ENCODE results near the gene NUB1.

Gene NUB1

DNA sequence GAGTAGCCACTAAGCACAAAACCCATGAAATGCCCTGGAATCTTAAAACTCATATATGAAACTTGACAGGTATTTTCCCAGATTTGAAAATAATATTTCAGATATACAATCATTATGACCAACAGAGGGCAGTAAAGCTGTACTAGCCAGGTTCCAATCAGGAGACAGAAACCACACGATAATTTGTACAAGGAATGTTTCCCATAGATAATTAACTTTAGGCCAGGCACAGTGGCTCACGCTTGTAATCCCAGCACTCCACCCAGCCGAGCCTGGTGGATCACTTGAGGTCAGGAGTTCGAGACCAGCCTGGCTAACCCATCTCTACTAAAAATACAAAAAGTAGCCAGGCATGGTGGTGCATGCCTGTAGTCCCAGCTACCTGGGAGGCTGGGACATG is 31.0 kb upstream of the NUB1 start:
- Histone ChIP-seq H3K27me3 (ENCODE audit: insufficient read depth, low read length) (no peaks in the 10 kb centered on the region), H4K20me1 (ENCODE audit: insufficient read depth, low read length) (no peaks in the 10 kb centered on the region), H3K9ac (ENCODE audit: low read length) (no peak overlapping the region), H3K4me2 (ENCODE audit: low read length) (no peak overlapping the region), H2AFZ (ENCODE audit: low read length) (no peak overlapping the region), H3K4me3 (ENCODE audit: low read depth, low read length, poor library complexity, severe bottlenecking) (no peak overlapping the region), H3K4me1 (ENCODE audit: insufficient read depth, low read length, severe bottlenecking) (peaks cover 4% of the 10 kb centered on the region), H3K9me2 (ENCODE audit: low read depth, low read length) (no peaks in the 10 kb centered on the region), H3K9me3 (ENCODE audit: low read length) (peaks cover 6% of the 10 kb centered on the region; the same call in 1 of the 2 replicates), H3K79me2 (ENCODE audit: insufficient read depth, low read length) (no peaks in the 10 kb centered on the region), H3K36me3 (ENCODE audit: insufficient read depth, low read length) (no peaks in the 10 kb centered on the region), H3F3A (ENCODE audit: insufficient read depth, low read length) (peaks cover 2% of the 10 kb centered on the region), H3K27ac (ENCODE audit: low read depth, low read length, poor library complexity, severe bottlenecking) (no peak overlapping the region)
- no peak for TF ChIP-seq EZH2 (IDR thresholded peaks at IDR 0.05; ENCODE audit: borderline replicate concordance, low read length)
- TF ChIP-seq, protein P1, sequence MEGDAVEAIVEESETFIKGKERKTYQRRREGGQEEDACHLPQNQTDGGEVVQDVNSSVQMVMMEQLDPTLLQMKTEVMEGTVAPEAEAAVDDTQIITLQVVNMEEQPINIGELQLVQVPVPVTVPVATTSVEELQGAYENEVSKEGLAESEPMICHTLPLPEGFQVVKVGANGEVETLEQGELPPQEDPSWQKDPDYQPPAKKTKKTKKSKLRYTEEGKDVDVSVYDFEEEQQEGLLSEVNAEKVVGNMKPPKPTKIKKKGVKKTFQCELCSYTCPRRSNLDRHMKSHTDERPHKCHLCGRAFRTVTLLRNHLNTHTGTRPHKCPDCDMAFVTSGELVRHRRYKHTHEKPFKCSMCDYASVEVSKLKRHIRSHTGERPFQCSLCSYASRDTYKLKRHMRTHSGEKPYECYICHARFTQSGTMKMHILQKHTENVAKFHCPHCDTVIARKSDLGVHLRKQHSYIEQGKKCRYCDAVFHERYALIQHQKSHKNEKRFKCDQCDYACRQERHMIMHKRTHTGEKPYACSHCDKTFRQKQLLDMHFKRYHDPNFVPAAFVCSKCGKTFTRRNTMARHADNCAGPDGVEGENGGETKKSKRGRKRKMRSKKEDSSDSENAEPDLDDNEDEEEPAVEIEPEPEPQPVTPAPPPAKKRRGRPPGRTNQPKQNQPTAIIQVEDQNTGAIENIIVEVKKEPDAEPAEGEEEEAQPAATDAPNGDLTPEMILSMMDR (IDR thresholded peaks at IDR 0.05; ENCODE audit: low read length): peak; percentile 57

DNA sequence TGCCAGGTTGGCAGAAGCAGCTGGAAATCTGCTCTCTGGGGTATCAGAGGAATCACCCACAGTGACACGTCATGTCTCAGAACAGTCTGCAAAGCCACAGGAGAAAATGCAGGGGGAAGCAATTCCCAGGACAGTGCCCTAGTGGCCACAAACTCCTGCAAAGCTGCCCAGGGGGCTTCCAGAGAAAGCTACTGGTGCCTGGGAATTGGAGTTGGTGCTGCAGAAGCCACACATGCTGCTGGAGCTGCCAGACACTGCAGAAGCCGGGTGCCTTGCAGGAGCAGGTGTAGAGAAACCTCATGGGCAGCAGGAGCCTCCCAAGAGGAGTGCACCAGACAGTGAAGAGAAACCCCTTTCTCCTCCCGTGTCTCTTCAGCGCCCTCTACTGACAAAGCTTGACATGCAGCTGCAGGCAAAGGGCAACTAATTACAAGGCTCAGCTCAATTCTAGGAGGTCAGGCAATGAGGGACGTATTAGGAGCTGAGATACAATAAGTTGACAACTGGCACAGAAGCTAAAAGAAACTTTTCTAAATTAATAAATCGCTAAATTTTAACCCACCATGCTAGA is 30.2 kb upstream of the NUB1 start:
- Histone ChIP-seq H3F3A (ENCODE audit: insufficient read depth, low read length) (peaks cover 5% of the 10 kb centered on the region), H3K4me2 (ENCODE audit: low read length) (no peak overlapping the region), H3K4me3 (ENCODE audit: low read depth, low read length, poor library complexity, severe bottlenecking) (no peak overlapping the region), H4K20me1 (ENCODE audit: insufficient read depth, low read length) (no peaks in the 10 kb centered on the region), H3K79me2 (ENCODE audit: insufficient read depth, low read length) (no peaks in the 10 kb centered on the region), H3K27ac (ENCODE audit: low read depth, low read length, poor library complexity, severe bottlenecking) (no peak overlapping the region), H3K9ac (ENCODE audit: low read length) (no peak overlapping the region), H3K9me3 (ENCODE audit: low read length) (peaks cover 6% of the 10 kb centered on the region; the same call in 1 of the 2 replicates), H3K4me1 (ENCODE audit: insufficient read depth, low read length, severe bottlenecking) (peaks cover 6% of the 10 kb centered on the region), H3K27me3 (ENCODE audit: insufficient read depth, low read length) (no peaks in the 10 kb centered on the region), H2AFZ (ENCODE audit: low read length) (no peak overlapping the region), H3K36me3 (ENCODE audit: insufficient read depth, low read length) (no peaks in the 10 kb centered on the region), H3K9me2 (ENCODE audit: low read depth, low read length) (no peaks in the 10 kb centered on the region)
- TF ChIP-seq, protein P1 (IDR thresholded peaks at IDR 0.05; ENCODE audit: low read length): peak; percentile 45
- no peak for TF ChIP-seq EZH2 (IDR thresholded peaks at IDR 0.05; ENCODE audit: borderline replicate concordance, low read length)

DNA sequence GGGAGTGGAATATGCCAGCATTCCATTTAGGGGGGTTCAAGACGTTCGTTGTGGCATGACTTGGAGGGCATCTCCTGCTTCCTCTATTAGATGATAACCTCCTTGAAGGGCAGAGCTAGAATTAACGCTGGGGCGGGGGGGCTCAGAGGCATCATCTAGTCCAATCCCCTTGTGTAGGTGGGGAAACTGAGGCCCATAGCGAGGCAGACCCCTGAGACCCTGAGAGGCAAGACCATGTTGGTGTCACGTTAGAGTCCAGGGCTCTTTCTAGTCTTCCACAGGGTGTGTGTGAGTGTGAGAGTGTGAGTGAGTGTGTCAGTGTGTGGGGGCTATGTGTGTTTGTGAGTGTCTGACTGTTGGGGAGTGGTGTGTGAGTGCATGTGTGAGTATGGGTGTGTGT is 29.3 kb upstream of the NUB1 start:
- Histone ChIP-seq H3K4me2 (ENCODE audit: low read length) (no peak overlapping the region), H3K4me1 (ENCODE audit: insufficient read depth, low read length, severe bottlenecking) (peaks cover 6% of the 10 kb centered on the region), H3K9ac (ENCODE audit: low read length) (no peak overlapping the region), H3K27me3 (ENCODE audit: insufficient read depth, low read length) (no peaks in the 10 kb centered on the region; the same call in 1 of the 2 replicates), H3K9me3 (ENCODE audit: low read length) (peaks cover 6% of the 10 kb centered on the region; the same call in 1 of the 2 replicates), H3K36me3 (ENCODE audit: insufficient read depth, low read length) (no peaks in the 10 kb centered on the region), H3K9me2 (ENCODE audit: low read depth, low read length) (no peaks in the 10 kb centered on the region), H3K79me2 (ENCODE audit: insufficient read depth, low read length) (no peaks in the 10 kb centered on the region), H3F3A (ENCODE audit: insufficient read depth, low read length) (peaks cover 5% of the 10 kb centered on the region), H2AFZ (ENCODE audit: low read length) (no peak overlapping the region), H3K27ac (ENCODE audit: low read depth, low read length, poor library complexity, severe bottlenecking) (no peak overlapping the region), H3K4me3 (ENCODE audit: low read depth, low read length, poor library complexity, severe bottlenecking) (no peak overlapping the region), H4K20me1 (ENCODE audit: insufficient read depth, low read length) (no peaks in the 10 kb centered on the region)
- TF ChIP-seq EZH2 (IDR thresholded peaks at IDR 0.05; ENCODE audit: borderline replicate concordance, low read length): no peak
